IPS-NIHi7 (cell line): ENCODE measurements around the gene LMOD1.
"Not testable (repeated sequence)": the region's sequence is repeated elsewhere in the genome, so short reads cannot be mapped to it uniquely, and the experiment has no call there.

Experiments
- DNase-seq: peaks from one replicate; pipeline ENCODE4 v3.0.0; 2012; ENCODE audit warnings: mixed read lengths; ENCODE audit errors: extremely low spot score

LMOD1 gene

DNA sequence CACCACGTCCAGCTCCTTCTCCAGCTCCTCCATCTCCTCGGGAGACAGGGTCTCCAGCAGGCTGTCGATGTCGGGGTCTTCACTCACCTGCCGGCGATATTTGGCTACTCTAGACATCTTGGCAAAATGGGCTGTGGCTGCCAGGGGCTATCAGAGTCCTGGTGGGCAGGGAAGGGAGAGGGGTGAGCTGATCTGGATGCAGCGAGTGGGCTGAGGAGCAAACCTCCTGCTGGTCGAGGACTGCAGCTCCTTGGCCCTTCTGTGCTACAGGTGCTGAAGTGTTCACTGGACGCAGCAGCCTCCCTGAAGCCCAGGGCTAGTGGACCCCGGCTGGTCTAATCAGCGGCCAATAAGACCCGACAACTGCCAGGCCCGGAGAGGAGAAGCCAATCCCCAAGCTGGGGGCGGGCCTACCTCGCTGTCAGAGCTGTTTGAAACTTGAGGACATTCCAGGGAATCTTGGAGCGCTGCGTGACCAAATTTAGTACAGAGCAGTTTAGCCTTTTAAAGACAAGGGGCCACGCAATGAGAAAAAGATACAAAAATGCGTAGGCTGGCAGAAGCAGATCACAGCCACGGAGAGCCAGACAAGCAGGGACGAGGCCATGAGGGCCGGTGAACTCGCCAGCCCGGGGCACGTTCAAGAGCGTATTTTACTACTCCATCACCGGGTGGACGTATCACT, at the start of gene LMOD1:
LMOD1 (minus strand) TSS at position 325 of the 685 bp plus-strand sequence; CDS start at position 117, 208 bp downstream.
- DNase-seq = peak; percentile 90

DNA sequence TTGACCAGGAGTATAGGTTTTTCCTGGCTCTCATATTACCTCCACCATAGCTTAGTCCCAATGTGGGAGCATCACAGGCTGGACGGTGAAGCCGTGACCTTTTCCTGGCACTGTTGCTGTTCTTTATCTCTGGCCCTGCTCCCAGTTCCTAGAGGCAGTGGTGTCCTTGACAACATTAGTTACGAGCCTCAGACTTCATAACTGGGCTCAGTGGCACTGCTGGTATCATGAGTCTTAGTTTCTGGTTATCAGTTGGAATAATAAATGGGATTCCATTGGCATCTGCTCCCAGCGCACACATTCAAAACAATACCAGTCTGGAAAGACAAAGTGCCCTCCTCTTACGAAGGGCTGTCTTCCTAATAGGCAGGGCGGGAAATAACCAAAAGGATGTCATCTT, 44.1 kb upstream of the LMOD1 start:
- no peak for DNase-seq

DNA sequence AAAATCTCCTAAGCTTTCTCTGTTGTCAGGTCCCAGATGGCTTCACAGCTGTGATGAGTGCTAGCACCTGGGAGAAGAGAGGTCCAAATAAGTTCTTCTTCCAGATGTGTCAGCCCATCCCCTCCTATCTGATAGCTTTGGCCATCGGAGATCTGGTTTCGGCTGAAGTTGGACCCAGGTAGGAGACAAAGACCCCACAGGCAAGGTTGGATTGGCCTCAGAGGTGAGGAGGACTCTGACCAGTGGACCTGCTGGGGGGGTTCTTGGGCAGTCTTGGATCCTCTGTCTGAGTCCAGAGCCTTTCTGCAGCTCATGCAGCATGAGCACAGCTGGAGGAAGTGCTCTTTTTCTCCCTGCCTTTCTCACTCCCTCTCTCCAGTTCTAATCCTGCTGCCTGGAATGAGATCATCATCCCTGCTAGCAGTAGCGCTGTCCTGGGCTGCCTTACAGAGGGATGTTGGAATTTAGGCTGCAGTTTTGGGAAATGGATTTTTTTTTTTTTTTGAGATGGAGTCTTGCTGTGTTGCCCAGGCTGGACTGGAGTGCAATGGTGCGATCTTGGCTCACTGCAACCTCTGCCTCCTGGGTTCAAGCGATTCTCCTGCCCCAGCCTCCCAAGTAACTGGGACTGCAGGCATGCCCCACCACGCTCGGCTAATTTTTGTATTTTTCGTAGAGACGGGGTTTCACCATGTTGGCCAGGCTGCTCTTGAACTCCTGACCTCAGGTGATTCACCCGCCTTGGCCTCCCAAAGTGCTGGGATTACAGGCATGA, 43.2 kb upstream of the LMOD1 start:
- DNase-seq = no peak

DNA sequence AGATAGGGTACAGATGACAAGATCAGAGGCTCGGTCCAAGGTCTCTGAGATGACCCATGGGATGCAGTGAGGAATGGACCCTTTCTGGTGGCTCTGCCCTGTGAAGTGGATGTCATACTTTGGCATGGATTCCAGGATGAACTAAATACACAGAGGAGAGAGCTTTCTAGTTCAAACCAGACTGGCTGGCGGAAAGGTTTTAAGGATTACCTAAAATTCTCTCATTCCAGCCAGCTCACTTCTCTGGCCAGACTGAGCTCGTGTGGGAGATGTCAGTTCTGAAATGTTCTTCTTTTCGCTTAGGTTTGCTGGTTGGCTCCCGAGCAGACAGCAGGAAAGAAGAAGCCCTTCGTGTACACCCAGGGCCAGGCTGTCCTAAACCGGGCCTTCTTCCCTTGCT, 42.3 kb upstream of the LMOD1 start:
- no peak for DNase-seq

DNA sequence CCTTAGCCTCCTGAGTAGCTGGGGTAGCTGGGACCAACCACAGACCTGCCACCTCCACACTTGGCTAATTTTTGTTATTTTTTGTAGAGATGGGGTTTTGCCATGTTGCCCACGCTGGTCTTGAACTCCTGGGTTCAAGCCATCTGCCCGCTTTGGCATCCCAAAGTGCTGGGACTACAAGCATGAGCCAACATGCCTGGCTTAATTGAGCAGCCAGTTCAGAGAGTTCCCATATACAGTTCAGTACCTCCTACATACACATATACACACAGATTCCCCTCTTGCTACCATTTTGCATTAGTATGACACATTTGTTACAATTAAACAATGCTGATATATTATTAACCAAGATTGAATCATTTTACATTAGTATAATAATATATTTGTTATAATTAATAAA, 39.0 kb upstream of the LMOD1 start:
- no peak for DNase-seq

DNA sequence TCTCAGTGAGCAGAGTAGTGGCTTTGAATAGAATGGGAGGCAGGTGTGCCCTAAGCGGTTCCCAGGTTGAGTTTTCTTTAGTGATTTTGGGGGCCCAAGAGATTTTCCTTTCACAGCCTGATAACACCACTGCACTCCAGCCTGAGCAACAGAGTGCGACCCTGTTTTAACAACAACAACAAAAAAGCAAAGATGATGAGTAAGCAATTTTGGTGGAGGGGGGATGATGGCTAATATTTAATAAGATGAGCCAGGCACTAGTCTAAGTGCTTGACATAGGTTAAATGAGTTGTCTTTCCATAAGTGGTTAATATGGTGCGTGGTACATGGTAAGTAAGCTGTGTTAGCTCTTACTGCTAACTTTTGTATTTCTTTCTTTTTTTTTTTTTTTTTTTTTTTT, 38.1 kb upstream of the LMOD1 start:
- no peak for DNase-seq

DNA sequence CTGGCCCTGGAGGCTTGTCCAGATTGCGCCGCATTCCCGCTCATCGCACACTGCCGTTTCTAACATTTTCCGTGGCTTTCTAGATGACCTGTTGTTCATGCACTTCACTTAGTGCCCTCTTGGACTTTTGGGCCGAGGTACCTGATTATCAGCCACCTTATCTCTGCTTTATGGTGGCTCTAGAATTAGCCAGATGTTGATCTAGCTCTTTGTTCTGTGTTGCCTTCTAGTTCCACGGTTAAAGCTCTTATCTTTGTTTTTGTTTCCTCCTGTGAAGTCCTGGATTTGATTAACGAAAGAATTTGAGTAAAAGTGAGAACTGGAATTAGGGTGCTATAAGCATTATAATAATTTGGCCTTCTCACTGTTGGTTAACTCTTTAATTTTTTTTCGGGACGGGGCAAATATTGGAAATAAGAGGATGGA, 37.0 kb upstream of the LMOD1 start:
- no peak for DNase-seq

DNA sequence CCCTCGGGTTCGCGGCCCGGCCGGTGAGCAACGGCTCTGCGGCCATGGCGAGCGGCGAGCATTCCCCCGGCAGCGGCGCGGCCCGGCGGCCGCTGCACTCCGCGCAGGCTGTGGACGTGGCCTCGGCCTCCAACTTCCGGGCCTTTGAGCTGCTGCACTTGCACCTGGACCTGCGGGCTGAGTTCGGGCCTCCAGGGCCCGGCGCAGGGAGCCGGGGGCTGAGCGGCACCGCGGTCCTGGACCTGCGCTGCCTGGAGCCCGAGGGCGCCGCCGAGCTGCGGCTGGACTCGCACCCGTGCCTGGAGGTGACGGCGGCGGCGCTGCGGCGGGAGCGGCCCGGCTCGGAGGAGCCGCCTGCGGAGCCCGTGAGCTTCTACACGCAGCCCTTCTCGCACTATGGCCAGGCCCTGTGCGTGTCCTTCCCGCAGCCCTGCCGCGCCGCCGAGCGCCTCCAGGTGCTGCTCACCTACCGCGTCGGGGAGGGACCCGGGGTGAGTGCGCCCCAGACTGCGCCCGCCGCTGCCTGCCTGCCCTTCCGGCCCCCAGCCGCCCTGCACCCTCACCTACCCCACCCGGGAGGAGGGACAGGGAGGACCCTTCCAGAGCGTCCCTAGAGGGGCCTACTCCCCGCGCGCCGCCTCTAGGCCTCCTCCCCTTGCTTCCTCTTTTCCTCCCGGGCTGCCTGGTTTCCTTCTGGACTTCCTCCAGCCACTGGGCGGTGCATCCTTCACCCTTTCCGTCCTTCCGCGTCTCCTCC, 36.5 kb upstream of the LMOD1 start, which contains the start of gene RNPEP:
RNPEP (plus strand) TSS at position 26 of the 757 bp plus-strand sequence; CDS start at position 45, 19 bp downstream.
- peak; percentile 80 for DNase-seq

DNA sequence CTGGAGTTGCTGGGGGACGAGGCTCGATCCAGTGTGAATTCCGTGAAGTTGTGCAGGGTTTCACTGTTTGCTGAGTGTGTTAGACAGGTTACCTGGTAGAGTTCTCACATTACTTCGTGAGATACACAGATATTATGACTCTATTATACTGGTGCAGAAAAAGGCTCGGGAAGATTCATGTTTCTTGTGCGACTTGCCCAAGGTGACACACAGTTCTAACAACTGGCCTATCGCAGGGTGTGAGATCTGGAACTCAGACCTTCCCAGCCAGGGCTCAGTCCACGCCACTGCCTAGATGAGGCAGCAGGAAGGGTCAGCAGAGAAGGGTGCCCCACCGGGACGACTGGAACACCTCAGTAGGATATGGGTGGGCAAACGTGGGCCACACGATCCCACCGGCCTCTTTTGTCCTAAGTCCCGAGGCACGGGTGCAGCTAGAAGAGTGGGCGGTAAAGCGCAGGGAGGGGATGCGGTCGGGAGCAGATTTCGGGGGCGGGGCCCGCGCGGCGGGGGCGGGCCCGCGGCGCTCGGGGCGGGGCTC, 35.8 kb upstream of the LMOD1 start:
- peak; percentile 91 for DNase-seq

DNA sequence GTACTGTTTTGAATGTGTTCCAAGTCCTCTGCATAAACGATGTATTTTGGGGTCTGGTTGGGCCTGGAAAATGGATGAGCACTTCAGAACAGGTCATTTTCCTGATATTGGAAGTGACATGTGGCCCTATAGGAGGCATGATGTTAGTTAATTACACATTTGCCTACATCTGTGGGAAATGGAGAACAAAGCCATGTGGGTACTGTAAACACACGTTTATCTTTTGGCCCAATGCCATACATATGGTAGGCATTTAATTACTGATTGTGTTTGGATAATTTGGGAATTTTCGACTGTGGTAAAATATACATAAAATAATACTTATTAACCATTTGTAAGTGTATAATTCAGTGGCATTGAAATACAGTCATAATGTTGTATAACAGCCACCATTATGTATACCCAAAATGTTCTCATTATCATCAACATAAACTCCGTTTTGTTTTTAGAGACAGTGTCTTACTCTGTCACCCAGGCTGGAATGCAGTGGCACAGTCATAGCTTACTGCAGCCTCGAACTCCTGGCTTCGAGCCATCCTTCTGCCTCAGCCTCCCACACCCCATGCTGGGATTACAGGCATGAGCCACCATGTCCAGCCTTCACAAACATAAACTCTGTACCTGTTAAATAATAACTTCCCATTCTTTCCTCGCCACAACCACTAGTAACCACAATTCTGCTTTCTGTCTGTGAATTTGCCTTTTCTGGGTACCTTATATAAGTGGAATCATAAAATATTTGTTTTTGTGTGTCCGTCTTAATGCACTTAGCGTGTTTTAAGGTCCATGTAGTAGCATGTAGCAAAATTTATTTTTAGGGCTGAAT, 24.2 kb upstream of the LMOD1 start:
- DNase-seq = no peak

DNA sequence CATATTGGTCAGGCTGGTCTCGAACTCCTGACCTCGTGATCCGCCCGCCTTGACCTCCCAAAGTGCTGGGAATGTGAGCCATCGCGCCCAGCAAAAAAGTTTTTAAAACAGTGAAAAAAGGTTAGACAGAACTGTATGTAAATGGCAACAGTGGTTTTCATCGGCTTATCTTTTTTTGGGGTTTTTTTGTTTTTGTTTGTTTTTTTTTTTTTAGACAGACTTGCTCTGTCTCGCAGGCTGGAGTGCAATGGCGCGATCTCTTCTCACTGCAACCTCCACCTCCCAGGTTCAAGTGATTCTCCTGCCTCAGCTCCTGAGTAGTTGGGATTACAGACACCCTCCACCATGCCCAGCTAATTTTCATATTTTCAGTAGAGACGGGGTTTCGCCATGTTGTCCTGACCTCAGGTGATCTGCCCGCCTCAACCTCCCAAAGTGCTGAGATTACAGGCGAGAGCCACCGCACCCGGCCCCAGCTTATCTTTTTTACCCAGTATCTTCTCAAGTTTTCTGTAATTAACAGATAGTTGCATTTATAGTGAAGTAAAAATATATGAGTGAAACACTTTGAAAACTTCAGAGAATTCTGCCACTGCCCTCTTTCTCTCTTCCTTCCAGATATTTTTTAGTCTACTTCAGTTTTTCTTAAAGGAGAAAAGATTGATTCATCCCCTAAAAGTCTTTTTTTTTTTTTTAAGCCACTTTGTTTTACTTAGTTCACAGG, 22.0 kb upstream of the LMOD1 start:
- DNase-seq = no peak

DNA sequence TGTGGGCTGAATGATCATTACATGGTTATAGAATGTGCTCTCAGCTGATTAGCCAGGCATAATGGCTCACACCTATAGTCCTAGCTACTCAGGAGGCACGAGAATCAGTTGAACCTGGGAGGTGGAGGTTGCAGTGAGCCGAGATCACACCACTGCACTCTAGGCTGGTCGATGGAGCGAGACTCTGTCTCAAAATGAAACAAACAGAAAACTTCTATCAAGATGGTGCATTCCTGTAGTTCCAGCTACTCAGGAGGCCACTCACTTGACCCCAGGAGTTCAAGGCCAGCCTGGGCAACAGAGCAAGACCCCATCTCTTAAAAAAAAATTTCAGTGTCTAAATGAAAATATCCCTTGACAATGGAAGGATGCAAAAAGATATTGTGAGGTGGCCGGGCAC, 19.8 kb upstream of the LMOD1 start:
- no peak for DNase-seq

DNA sequence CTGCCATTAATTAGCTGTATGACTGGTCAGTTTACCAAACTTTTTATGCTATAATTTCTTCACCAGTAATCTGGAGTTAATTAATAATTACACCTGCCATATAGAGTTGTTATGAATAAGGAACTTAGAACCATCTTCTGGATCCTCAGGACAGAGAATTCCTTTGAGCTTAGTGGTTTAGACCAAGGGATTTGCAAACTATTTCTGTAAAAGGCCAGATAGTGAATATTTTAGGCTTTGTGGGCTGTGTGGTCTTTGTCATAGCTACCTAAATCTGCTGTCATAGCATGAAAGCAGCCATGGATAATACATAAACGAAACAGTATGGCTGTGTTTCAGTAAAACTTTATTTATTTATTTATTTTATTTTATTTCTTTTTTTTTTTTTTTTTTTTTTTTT, 17.9 kb upstream of the LMOD1 start:
- DNase-seq = no peak

DNA sequence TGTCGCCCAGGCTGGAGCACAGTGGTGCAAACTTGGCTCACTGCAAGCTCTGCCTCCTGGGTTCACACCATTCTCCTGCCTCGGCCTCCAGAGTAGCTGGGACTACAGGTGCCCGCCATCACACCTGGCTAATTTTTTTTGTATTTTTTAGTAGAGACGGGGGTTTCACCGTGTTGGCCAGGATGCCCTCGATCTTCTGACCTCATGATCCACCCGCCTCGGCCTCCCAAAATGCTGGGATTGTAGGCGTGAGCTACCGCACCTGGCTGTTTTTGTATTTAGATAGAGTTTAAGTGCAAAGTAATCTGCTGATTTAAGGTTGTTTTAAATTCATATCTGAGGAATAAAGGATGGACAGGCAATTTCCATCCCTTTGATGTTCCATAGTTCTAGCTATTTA, 16.0 kb upstream of the LMOD1 start:
- DNase-seq = not testable (repeated sequence)

DNA sequence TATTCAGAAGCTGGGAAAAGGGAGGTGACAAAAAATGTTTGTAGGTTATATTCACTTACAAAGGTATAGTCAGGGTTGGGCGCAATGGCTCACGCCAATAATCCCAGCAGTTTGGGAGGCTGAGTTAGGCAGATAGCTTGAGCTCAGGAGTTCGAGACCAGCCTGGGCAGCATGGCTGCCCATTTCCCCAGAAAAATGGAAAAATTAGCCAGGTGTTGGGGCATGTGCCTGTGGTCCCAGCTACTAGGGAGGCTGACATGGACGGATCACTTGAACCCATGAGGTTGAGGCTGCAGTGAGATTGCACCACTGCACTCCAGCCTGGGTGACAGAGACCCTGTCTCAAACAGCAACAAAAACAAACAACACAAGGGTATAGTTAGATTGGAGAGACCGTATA, 12.0 kb upstream of the LMOD1 start:
- DNase-seq = no peak

DNA sequence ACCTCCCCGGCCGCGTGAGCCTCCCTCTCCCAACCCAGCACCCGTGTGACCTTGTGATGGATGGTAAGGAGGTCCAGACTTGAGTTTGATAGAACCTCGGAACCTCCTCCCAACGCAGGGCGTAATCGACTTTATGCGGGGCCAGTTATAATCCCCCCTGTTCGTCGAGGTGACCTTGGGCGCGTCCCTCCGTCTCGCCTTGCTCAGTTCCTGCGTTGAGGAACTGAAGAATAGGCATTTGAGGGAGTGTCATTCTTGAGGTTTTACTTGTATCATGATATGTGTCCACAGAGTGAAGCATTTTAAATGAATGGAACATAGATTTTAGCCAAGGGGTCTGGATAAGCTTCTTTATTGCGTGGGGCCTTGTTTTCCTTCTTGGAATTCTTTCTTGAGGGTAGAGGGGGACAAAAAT, 9.4 kb upstream of the LMOD1 start:
- no peak for DNase-seq

DNA sequence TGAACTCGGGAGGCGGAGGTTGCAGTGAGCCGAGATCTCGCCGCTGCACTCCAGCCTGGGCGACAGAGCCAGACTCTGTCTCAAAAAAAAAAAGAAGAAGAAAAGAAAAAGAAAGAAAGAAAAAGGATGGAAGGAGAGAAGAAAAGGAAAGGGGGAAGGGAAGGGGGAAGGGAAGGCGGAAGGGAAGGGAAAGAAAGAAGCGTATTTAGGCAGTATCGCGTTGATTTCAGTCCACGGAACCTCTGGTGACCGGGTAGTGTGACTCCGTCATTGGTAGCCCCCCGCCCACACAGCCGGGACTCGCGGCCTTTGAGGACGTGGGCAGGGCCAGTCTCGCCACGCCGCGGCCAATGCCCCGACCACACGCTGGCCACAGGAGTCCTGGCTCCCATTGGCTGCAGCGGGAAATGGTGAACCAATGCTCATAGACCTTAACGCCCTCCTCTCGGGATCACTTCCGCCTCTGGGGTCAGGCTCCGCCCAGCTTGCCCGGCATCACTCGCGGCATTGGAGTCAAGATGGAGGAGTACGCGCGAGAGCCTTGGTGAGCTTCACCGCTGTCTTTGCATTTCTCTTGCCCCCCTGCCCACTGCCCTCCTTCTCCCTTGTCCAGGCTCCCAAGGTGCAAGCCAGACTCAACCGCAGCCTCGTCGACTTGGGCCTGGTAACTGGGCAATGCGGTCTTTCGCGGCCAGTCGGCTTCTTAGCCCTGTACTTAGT, 8.8 kb upstream of the LMOD1 start, which contains the start of gene TIMM17A:
TIMM17A (plus strand) TSS at position 495 of the 720 bp plus-strand sequence; CDS start at position 519, 24 bp downstream.
- DNase-seq = peak; percentile 97

DNA sequence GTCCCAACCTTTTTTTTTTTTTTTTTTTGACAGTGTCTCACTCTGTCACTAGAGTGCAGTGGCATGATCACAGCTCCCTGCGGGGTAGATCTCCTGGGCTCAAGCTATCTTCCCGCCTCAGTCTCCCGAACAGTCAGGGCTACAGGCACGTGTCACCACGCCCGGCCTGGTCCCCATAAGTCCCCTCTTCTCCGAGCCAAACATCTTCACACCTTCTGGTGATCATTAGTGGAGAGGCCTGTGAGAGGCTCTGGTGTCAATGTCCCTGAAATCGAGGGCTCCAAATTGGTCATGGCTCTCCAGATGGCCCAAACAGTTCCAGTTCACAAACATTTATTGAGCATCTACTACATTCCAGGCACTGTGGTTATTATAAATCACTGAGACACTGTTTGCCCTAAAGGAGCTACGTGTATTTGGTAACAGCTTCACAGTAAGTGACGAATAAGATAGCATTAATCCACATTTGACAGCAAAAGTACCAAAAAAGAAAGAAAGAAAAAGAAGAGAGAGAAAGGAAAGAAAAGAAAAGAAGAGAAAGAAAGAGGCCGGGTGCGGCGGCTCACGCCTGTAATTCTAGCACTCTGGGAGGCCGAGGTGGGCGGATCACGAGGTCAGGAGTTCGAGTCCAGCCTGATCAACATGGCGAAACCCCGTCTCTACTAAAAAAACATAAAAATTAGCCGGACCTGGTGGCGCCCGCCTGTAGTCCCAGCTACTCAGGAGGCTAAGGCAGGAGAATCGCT, 8.1 kb upstream of the LMOD1 start:
- DNase-seq = no peak

DNA sequence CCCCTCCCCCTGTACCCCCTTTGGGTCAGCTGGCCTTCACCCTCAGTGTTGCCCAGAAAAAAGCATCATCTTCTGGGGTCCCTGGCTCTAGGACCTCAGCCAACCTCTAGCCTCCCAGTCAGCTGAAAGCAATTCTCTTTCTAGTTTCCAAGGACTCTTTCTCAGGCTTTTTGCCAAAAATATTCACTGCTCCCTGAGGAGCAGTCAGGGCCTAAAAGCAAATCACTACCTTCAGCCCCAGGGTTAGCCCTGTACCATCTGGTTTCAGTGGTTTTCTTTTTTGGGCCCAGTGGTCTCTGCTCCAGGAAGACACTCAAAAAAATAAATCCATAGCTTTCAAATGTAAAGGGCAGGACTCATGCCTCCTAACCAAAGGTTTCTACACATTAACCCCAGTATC, 3.1 kb upstream of the LMOD1 start:
- no peak for DNase-seq
